HCT116 (cell line): ENCODE results near the gene ATXN1.

Experiments used
- ELF1 ChIP-seq: IDR thresholded peaks from 2 replicates; pipeline ENCODE4 v1.6.1; 2012; ENCODE audit warnings: low read depth, borderline replicate concordance
- EZH2 ChIP-seq: fragments of 200-600 bp; sonication (generic); IDR thresholded peaks from 2 replicates; pipeline ENCODE4 v1.6.1; 2017; ENCODE audit warnings: antibody characterized with exemption, mixed run types
- EZH2phosphoT487 ChIP-seq: fragments of 200-600 bp; IDR thresholded peaks from 2 replicates; pipeline ENCODE4 v1.6.1; 2018; ENCODE audit warnings: antibody characterized with exemption, borderline replicate concordance
- POLR2A ChIP-seq: IDR thresholded peaks from 2 replicates; pipeline ENCODE4 v1.7.0; 2011; ENCODE audit warnings: borderline replicate concordance; ENCODE audit not compliant: insufficient read depth, insufficient read length; ENCODE audit errors: extremely low read depth
- SRF ChIP-seq: IDR thresholded peaks from 2 replicates; pipeline ENCODE4 v1.6.1; 2012; ENCODE audit warnings: low read depth
- TF ChIP-seq, protein P1 (sequence below), 3 experiments: fragments of 200-600 bp in 1 of 3; sonication (generic) in 1 of 3; IDR thresholded peaks in 2 of 3; conservative IDR thresholded peaks in 1 of 3; 2 replicates each; pipeline ENCODE4 v1.5.1; 2012 to 2017; ENCODE audit warnings: low read depth in 2 of 3, low read length in 2 of 3, antibody characterized with exemption in 1 of 3, borderline replicate concordance in 1 of 3, control low read depth in 1 of 3, mild to moderate bottlenecking in 1 of 3, mixed read lengths in 1 of 3, mixed run types in 1 of 3, moderate library complexity in 1 of 3; ENCODE audit not compliant: insufficient read depth in 1 of 3

DNA sequence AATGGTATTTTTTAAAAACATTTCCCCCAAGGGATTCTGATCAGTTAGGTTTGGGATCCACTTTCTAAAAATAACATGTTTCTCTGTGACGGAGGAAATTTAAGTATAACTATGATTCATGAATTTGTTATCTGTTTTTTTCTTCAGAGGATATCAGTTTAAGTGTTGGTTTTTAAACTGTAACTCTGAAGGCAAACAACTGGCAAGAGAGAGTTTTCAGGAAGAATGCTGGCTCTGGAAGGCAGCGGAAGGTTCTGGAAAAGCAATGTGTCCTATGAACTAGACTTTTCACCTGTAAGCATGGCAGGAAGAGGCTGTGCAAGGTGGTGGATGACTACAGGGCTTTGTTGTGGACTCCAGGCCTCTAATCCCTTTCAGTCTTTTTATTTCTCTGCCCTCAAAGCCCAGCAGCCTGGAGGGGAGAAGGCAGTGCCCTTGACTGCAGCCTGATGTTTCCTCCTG is 369.8 kb downstream of the ATXN1 start:
- TF ChIP-seq ELF1 (no peak), EZH2phosphoT487 (no peak), POLR2A (no peak), EZH2 (no peak), SRF (no peak)
- TF ChIP-seq, protein P1, sequence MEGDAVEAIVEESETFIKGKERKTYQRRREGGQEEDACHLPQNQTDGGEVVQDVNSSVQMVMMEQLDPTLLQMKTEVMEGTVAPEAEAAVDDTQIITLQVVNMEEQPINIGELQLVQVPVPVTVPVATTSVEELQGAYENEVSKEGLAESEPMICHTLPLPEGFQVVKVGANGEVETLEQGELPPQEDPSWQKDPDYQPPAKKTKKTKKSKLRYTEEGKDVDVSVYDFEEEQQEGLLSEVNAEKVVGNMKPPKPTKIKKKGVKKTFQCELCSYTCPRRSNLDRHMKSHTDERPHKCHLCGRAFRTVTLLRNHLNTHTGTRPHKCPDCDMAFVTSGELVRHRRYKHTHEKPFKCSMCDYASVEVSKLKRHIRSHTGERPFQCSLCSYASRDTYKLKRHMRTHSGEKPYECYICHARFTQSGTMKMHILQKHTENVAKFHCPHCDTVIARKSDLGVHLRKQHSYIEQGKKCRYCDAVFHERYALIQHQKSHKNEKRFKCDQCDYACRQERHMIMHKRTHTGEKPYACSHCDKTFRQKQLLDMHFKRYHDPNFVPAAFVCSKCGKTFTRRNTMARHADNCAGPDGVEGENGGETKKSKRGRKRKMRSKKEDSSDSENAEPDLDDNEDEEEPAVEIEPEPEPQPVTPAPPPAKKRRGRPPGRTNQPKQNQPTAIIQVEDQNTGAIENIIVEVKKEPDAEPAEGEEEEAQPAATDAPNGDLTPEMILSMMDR (IDR thresholded peaks at IDR 0.05 in 2 of 3, conservative IDR thresholded peaks at IDR 0.05 in 1 of 3; ENCODE audit: borderline replicate concordance in 1 of 3, insufficient read depth in 1 of 3, low read depth in 2 of 3, low read length in 2 of 3) = no peak
